Left ventricle myocardium inferior (tissue), 1 donor: ENCODE data around the gene ZNF385B. TPM values are rescaled to one million over a fixed set of nuclear protein-coding genes. Genes with fewer than 3 reads are reported as not detected.

ENCODE experiments used
- DNase-seq: peaks from one replicate; pipeline ENCODE4 v3.0.0-alpha.2; 2020
- H3K27ac ChIP-seq: fragments of 200-600 bp; replicated peaks from 2 replicates; pipeline ENCODE4 v1.8.0; 2021
- H3K27me3 ChIP-seq: fragments of 200-600 bp; 2 replicates; pipeline ENCODE4 v1.8.0; 2021; ENCODE audit warnings: low read depth
- H3K36me3 ChIP-seq: fragments of 200-600 bp; 2 replicates; pipeline ENCODE4 v1.8.0; 2021
- H3K4me1 ChIP-seq: fragments of 200-600 bp; 2 replicates; pipeline ENCODE4 v1.8.0; 2021
- H3K4me3 ChIP-seq: fragments of 200-600 bp; 2 replicates; pipeline ENCODE4 v1.8.0; 2021; ENCODE audit warnings: mild to moderate bottlenecking, moderate library complexity
- H3K9me3 ChIP-seq: fragments of 200-600 bp; replicated peaks from 2 replicates; pipeline ENCODE4 v1.8.0; 2021
- intact Hi-C: fragments of 100-400 bp; cut with micrococcal nuclease; formaldehyde crosslinking; loops from one replicate; pipeline ENCODE4 v1.11.0; 2022
- total RNA-seq: library from RNA; stranded (reverse); fragmentation: NEBNext Ultra II Directional; extraction: Animal tissue kit (Norgen Biotek cat#: 25700); gene quantifications from one replicate; pipeline ENCODE4 v1.2.1, GENCODE V29; 2021
- TF ChIP-seq, protein P1 (sequence below): fragments of 200-600 bp; IDR thresholded peaks from 2 replicates; pipeline ENCODE4 v1.8.0; 2021; ENCODE audit warnings: antibody characterized with exemption, mild to moderate bottlenecking, borderline replicate concordance
- donor health status: DM: no; HTN: yes; CAD: no; lungs with severe emphysema.

ZNF385B gene
- total RNA-seq, 1 donor from 2014 or later = 0.14 TPM

DNA sequence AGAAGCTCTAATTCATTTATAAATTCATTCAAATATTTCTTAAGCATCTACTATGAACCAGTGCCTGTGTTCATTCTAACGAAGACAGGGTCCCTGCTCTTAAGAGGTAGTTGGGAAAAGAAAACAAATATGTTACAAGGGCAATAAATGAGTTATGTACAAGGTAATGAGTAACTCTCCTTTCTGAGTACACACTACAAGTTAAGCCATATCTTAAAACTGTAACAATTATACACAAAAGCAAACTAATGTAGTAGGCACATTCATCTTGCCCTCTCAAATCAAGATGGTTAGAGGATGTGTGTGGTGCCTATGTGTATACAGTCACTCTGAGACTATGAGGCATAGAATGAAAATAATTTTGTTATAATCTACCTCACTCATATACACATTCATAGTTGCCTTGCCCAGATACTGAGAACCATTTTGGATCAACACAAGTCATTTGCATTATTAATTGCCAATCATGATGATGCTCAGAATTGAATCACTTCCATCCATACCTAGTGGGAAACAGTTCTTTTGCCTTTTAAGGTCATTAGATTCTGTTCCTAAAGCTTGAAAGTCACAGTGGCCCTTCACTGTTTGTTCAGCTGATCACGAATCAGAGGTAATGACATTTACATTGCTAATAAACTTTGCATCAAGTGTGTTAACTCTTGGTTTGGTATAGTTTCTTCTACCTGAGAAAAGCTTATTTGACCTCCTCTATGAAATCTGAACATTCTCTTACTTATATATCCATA is 283.1 kb downstream of the ZNF385B start:
- Histone ChIP-seq H3K36me3 (no peaks in the 10 kb centered on the region), H3K27me3 (no peaks in the 10 kb centered on the region), H3K27ac (no peak overlapping the region), H3K4me1 (peaks cover 19% of the 10 kb centered on the region), H3K9me3 (no peaks in the 10 kb centered on the region), H3K4me3 (no peak overlapping the region)
- TF ChIP-seq, protein P1, sequence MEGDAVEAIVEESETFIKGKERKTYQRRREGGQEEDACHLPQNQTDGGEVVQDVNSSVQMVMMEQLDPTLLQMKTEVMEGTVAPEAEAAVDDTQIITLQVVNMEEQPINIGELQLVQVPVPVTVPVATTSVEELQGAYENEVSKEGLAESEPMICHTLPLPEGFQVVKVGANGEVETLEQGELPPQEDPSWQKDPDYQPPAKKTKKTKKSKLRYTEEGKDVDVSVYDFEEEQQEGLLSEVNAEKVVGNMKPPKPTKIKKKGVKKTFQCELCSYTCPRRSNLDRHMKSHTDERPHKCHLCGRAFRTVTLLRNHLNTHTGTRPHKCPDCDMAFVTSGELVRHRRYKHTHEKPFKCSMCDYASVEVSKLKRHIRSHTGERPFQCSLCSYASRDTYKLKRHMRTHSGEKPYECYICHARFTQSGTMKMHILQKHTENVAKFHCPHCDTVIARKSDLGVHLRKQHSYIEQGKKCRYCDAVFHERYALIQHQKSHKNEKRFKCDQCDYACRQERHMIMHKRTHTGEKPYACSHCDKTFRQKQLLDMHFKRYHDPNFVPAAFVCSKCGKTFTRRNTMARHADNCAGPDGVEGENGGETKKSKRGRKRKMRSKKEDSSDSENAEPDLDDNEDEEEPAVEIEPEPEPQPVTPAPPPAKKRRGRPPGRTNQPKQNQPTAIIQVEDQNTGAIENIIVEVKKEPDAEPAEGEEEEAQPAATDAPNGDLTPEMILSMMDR = no peak
- intact Hi-C loops = no loop called here
- DNase-seq = no peak

DNA sequence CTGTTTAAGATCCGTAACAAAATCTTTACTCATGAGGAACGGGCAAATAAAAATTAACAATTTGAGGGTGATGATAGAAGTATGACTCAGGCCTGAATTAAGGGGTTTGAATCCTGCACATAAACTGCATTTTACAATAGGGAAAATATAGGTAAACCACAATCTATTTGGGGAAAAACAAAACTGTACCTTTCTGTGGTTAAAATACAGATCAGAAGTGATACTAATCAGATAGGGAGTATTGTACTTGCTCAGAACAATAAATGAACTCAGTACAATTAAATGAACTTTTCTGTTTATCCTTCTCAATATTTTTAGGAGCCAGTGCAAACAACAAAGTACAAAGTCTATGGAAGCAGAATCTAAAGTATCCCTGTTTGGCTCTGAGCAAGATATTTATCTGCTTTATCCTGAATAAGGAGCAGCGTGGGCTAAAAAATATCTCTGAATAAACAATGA is 287.3 kb downstream of the ZNF385B start:
- Histone ChIP-seq H3K4me3 (no peak overlapping the region), H3K9me3 (no peaks in the 10 kb centered on the region), H3K36me3 (no peaks in the 10 kb centered on the region), H3K27me3 (no peaks in the 10 kb centered on the region), H3K4me1 (peaks cover 2% of the 10 kb centered on the region), H3K27ac (no peak overlapping the region)
- TF ChIP-seq, protein P1 = no peak
- intact Hi-C loops = no loop called here
- DNase-seq = no peak

DNA sequence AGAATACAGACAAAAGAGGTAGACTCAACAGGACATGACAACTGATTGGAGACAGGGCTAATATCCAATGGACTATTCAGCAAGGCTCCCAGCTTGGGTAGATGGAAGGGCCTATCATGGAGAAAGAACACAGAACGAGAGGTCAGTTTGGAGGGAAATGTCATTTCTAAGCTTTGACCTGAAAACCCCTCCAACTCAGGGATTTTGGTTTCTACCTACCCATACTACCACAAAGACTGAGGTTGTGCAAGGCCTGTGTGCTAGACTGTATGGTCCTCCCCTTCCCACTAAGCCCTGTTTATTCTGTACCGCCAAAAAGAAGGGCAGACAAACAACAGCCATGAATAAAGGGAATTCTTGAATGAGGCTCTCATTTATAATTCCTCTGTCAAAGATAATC is 288.9 kb downstream of the ZNF385B start:
- no peak overlapping the region for H3K4me3 ChIP-seq
- intact Hi-C loops = no loop called here
- H3K36me3 ChIP-seq = no peaks in the 10 kb centered on the region
- no peaks in the 10 kb centered on the region for H3K9me3 ChIP-seq
- no peak overlapping the region for H3K27ac ChIP-seq
- H3K27me3 ChIP-seq = no peaks in the 10 kb centered on the region
- H3K4me1 ChIP-seq = no peaks in the 10 kb centered on the region
- TF ChIP-seq, protein P1 = no peak
- no peak for DNase-seq

DNA sequence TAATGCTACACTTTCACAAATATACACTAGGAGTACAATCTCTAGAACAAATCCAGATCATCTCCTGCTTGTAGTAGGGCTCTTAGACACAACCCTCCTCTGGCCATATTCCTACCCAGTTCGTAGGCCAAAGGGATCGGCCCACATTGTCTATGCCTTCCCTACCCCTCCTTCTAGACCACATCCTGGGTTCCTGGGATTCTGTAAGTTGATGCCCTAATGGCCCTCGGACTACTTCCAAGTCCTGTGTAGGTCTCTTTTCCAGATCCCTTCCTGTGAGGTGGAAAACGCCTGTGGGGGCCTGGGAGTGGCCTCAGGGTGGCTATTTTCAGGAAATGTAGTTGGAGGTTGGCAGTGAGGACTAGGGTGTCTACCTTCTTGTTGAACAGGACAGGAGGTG is 289.7 kb downstream of the ZNF385B start:
- Histone ChIP-seq H3K27me3 (no peaks in the 10 kb centered on the region), H3K4me1 (no peaks in the 10 kb centered on the region), H3K9me3 (no peaks in the 10 kb centered on the region), H3K4me3 (no peak overlapping the region), H3K27ac (no peak overlapping the region), H3K36me3 (no peaks in the 10 kb centered on the region)
- intact Hi-C loops = no loop called here
- no peak for DNase-seq
- TF ChIP-seq, protein P1 = no peak

DNA sequence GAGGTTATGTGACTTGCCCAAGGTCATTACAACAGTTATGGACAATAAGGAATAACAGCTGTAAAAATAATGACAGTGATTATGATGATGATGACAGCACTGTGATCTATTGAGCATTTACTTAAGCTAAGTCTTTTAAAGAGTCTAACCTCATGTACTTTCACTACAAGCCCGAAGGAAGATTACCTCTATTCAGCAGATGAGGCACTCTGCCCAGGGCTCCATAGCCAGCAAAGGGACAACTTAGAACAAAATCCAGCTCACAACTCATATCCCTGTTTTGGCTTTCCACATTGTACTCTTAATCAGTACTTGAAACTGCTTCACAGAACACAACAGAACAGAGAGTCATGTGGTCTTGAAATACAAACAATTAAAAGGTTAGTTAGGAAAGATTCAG is 290.2 kb downstream of the ZNF385B start:
- intact Hi-C loops = no loop called here
- Histone ChIP-seq H3K27ac (no peak overlapping the region), H3K27me3 (no peaks in the 10 kb centered on the region), H3K4me3 (no peak overlapping the region), H3K4me1 (no peaks in the 10 kb centered on the region), H3K9me3 (no peaks in the 10 kb centered on the region), H3K36me3 (no peaks in the 10 kb centered on the region)
- TF ChIP-seq, protein P1 = no peak
- no peak for DNase-seq
